HG03097 (cell line): Measurements from ENCODE around the gene STPG3.
A peak's percentile ranks its signal among the peaks of the same experiment; 100 is the strongest.
"Not testable (repeated sequence)": the region's sequence is repeated elsewhere in the genome, so short reads cannot be mapped to it uniquely, and the experiment has no call there.

Source experiments
- ATAC-seq: cut with Tn5 transposase; IDR thresholded peaks from one replicate; pipeline ENCODE4 v1.9.1; 2021; ENCODE audit not compliant: unreplicated experiment, low FRiP score

The STPG3 gene

GRCh38 chr9:137244486-137245449 lies 6.3 kb upstream of the STPG3 start:
- ATAC-seq = no peak

GRCh38 chr9:137245450-137246421 lies 5.3 kb upstream of the STPG3 start:
- ATAC-seq = no peak

- no peak for ATAC-seq
Measured at GRCh38 chr9:137247135-137247915, 3.8 kb upstream of the STPG3 start.

DNA sequence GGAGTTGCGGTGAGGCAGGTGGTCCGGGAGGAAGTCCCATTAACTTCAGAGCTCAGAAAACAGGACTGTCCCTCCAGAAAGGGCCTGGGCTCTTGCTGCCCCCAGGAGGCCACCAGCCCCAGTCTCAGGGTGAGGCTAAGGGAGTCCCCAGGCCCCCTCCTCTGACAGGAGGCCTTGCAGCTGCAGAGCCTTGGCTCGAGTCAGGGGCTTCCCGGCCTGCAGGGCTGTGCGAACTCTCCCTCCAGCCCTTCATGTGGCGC lies 3.2 kb upstream of the STPG3 start:
- ATAC-seq = no peak

DNA sequence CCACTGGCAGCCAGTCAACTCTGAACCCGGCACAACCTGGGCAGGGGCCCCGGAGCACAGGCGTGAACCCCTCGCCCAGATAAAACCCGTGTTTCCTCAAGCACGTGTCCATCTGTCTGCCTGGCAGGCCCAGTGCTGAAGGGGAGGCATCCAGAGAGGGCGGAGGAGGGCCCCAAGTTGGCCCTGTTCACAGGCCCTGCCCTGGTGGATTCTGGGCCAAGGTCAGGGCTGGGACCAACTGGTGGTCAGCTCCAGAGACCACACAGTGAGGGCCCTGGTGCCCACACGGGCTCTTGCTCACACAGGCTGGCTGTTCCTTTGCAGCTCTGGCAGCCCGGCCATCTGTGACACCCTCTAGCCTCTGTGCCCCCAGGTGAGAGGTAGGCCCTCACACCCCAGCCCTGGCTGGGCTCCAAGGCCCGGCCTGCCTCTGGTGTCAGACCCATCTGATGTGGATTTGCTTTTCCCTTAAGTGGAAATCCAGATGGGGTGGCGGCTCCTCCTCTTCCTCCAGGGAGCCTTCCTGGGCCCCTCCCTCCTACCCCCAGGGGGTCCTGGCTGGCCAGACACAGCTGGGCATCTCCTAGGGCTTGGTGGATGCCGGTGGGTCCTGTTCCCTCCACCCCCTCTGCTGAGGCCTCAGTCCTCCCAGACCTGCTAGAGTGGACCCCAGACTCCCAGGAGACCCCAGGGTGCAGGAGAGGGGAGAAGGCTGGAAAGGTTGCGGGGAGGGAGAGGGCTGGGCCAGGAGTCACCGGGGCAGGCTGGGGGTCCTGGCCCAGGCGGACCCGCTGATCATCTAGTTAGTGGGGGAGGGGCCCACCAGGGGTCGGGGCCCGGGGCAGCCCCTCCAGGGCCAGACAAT lies 525 bp upstream of the STPG3 start:
- ATAC-seq = no peak

- no peak for ATAC-seq
Measured at GRCh38 chr9:137251490-137252268, 593 bp downstream of the STPG3 start.

GRCh38 chr9:137252555-137253506 lies 1.7 kb downstream of the STPG3 start:
- no peak for ATAC-seq

- ATAC-seq = no peak
Measured at GRCh38 chr9:137253717-137254623, 2.9 kb downstream of the STPG3 start.

GRCh38 chr9:137254624-137255447 lies 3.8 kb downstream of the STPG3 start, which contains the start of gene NELFB:
Gene NELFB, plus strand, starts transcription at chr9:137255327.
- ATAC-seq = peak; percentile 74

DNA sequence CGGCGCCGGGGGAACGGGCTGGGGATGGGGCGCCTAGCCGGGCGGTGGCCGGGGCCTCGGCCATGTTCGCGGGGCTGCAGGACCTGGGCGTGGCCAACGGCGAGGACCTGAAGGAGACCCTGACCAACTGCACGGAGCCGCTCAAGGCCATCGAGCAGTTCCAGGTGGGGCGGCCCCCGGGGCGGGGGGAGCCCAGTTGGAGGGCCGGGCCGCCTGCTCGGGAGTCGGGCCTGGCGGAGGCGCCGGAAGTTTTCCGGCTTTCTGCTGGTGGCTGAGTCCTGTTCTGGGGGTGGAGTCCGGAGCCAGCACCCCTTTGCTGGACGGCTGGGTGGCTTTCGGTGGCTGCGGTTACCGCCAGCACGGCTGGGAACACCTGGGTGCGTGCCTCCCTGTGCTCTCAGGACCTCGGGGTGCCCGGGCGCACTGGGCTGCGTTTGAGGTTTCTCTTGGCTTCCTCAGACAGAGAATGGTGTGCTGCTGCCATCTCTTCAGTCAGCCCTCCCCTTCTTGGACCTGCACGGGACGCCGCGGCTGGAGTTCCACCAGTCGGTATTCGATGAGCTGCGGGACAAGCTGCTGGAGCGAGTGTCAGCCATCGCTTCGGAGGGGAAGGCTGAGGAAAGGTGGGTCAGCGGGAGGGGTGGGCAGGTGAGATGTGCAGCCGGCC lies 4.5 kb downstream of the STPG3 start:
- peak; percentile 33 for ATAC-seq

DNA sequence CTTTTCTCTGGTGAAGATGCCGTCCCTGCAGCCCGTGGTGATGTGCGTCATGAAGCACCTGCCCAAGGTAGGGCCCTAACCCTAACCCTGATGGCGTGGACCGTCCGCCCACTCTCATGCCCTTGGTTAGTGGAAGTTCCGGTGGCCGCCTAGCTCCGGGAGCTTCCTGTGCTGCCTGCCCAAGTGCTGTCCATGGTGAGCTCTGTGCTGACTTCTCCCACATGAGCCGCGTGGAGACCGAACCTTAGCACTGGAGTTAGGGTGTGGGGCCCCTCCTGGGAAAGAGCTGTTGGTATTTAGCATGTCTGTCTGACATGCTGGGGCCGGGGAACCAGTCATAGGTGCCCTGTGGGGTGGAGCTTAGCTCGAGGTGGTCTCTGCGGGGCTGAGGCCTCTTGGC lies 5.3 kb downstream of the STPG3 start:
- no peak for ATAC-seq

DNA sequence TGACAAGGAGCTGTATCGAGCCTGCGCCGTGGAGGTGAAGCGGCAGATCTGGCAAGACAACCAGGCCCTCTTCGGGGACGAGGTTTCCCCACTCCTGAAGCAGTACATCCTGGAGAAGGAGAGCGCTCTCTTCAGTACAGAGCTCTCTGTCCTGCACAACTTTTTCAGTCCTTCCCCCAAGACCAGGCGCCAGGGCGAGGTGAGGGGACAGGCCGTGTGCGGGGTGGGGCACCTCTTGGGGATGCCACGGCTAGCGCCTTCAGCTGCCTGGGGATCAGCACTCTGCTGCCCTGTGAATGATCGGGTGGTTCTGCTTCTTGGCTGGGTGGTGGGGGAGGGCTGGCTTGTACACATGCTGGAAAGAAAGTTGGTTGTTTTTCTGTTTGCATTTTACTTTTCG lies 5.8 kb downstream of the STPG3 start:
- ATAC-seq = no peak

DNA sequence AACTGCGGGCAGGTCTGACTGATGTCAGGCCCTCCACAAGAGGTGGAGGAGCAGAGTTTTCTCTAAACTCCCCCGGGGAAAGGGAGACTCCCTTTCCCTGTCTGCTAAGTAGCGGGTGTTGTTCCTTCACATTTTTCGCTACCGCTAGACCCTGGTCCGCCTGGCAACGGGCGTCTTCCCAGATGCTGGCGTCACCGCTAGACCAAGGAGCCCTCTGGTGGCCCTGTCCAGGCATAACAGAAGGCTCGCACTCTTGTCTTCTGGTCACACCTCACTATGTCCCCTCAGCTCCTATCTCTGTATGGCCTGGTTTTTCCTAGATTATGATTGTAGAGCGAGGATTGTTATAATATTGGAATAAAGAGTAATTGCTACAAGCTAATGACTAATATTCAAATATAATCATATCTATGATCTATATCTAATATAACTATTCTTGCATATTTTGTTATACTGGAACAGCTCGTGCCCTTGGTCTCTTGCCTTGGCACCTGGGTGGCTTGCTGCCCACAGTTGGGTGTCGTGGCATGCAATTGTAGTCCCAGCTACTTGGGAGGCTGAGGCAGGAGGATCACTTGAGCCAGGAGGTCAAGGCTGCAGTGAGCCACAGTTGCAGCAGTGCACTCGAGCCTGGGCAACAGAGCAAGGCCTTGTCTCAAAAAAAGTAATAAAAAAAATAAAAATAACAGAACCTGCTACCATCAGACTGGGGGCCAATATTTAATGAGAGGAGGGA lies 11.3 kb downstream of the STPG3 start:
- ATAC-seq = not testable (repeated sequence)

DNA sequence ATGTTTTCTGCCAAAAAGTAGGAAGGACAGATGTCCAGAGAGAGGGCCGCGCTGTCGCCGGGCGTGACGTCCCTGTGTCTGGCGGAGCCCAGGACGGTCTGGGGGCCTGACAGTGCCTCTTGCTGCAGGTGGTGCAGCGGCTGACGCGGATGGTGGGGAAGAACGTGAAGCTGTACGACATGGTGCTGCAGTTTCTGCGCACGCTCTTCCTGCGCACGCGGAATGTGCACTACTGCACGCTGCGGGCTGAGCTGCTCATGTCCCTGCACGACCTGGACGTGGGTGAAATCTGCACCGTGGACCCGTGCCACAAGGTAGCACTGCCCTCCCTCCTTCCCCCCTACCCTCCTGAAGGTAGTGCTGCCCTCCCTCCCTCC lies 11.8 kb downstream of the STPG3 start:
- ATAC-seq = no peak

DNA sequence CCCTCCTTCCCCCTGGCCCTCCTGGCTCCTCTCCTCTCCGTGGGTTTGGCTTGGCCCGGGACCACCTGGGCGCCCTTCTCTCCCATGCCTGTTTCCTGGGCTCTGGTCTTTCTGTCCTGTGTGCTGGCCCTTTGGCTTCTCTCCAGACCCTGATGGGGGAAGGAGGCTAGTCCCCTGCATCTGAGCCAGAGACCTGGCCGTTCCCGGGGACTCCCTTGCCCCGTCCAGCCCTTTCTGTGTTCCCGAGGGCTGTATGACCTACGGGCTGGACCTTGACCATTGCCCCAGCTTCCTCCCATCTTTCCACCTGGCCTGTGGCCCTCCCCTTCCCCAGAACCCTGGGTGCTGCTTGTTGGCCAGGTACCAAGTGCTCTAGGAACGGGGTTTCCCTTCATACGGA lies 12.4 kb downstream of the STPG3 start:
- no peak for ATAC-seq
